Retinal pigment epithelial cell (primary cell): ENCODE measurements around the gene PORCN.

Source experiments
- DNase-seq: peaks from one replicate; pipeline ENCODE4 v3.0.0-alpha.2; 2010; ENCODE audit warnings: low read depth
- H3K4me3 ChIP-seq: 2 replicates; pipeline ENCODE4 v1.5.1; 2011; ENCODE audit warnings: mild to moderate bottlenecking, low read length, control low read depth, moderate library complexity
- CTCF ChIP-seq: conservative IDR thresholded peaks from 2 replicates; pipeline ENCODE4 v1.5.1; 2011; ENCODE audit warnings: low read depth, low read length, control low read depth, inconsistent platforms

The PORCN gene

GRCh38 chrX:48533165-48533564 lies 24.4 kb downstream of the PORCN start:
- TF ChIP-seq CTCF = no peak
- DNase-seq = no peak
- no peak overlapping the region for H3K4me3 ChIP-seq

GRCh38 chrX:48538641-48539344 lies 30.0 kb downstream of the PORCN start:
- H3K4me3 ChIP-seq = peak overlapping the region; percentile 28
- TF ChIP-seq CTCF = no peak
- no peak for DNase-seq

DNA sequence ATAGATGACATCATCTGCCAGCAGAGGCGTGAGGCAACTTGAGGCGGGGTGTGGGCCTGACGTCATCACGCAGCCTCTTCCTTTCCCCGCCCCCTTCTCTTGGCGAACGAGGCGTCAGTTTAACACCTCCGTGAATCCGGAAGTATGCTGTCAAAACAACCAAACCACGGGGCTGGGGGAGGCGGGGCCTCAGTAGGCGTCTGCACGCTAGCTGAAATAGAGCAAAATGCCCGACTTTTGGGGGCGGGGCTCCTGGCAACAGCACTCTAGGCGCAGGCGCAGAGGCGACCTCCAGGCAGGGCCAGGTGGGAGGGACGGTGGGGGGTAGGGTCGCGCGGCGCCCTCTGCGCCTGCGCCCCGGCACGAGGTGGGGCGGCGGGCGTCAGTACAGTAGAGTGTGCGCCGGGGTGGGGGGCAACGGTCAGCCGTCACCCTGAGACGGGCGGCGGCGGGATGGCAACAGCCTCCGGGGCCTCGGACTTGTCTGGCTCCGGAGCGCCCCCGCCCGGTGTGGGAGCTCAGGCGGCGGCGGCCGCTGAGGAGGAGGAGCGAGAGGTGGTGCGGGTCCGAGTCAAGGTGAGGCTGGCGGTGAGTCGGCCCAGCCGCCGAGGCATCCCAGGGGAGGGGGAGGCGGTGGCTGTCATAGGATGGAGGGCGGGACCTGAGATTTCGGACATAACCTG lies 30.7 kb downstream of the PORCN start, which contains the start of gene TBC1D25:
TSS of gene TBC1D25 (plus strand) at position 370 of the 683 bp plus-strand sequence. CDS start at position 454, 84 bp downstream.
- peak; percentile 88 for DNase-seq
- peak within 1 kb of the TSS; percentile 64 for H3K4me3 ChIP-seq
- TF ChIP-seq CTCF = peak; percentile 30

GRCh38 chrX:48540028-48540375 lies 31.2 kb downstream of the PORCN start:
- no peak for DNase-seq
- no peak for TF ChIP-seq CTCF
- H3K4me3 ChIP-seq = peak overlapping the region; percentile 64

- DNase-seq = no peak
- no peak for TF ChIP-seq CTCF
- peak overlapping the region; percentile 64 for H3K4me3 ChIP-seq
Measured at GRCh38 chrX:48540480-48540879, 31.7 kb downstream of the PORCN start.

DNA sequence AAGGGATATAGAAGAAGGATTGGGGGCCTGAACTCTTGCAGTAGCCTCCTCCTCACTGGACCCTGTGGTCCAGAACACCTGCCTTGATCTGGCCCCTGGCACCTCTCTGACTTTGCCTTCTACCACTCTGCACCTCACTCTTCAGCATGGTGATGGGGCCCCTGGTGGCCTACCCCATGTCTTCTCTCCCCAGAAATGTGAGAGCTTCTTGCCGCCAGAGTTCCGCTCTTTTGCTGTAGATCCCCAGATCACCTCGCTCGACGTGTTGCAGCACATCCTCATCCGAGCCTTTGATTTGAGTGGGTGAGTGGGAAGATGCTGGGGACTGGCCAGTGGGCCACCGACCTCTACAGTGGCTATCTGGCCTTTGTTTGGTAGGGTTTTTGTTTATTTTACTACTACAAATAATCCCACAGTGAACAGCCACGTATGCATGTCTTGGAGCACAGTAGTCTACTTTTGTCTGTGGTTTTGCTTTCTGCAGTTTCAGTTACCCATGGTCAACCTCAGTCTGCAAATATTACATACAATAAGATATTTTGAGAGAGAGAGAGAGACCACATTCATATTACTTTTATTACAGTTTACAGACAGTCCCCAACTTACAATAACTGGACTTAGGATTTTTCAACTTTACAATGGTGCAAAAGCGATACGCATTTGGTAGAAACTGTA lies 32.5 kb downstream of the PORCN start:
- H3K4me3 ChIP-seq = no peak overlapping the region
- no peak for TF ChIP-seq CTCF
- DNase-seq = no peak
